SU-DHL-6 (cell line): Measurements from ENCODE around the gene RAB1A.

ENCODE experiments used
- H2AFZ ChIP-seq: fragments of 200-600 bp; sonication (generic); 2 replicates; pipeline ENCODE4 v1.6.1; 2014; ENCODE audit warnings: low read depth, mild to moderate bottlenecking, moderate library complexity, mixed read lengths, antibody characterized with exemption, low read length; ENCODE audit not compliant: severe bottlenecking
- H3F3A ChIP-seq: fragments of 200-600 bp; shearing (Covaris generic); 2 replicates; pipeline ENCODE4 v1.6.0; 2016; ENCODE audit warnings: antibody characterized with exemption, mild to moderate bottlenecking; ENCODE audit not compliant: insufficient read depth
- H3K27ac ChIP-seq: fragments of 200-600 bp; sonication (generic); 2 replicates; pipeline ENCODE4 v1.5.1; 2016; ENCODE audit warnings: low read depth, mild to moderate bottlenecking, low read length, moderate library complexity, mixed read lengths
- H3K27me3 ChIP-seq: fragments of 200-600 bp; sonication (generic), shearing (Covaris generic); 2 replicates; pipeline ENCODE4 v1.6.0; 2014; ENCODE audit warnings: mild to moderate bottlenecking, low read length
- H3K36me3 ChIP-seq: fragments of 200-600 bp; sonication (generic); 2 replicates; pipeline ENCODE4 v1.6.1; 2014; ENCODE audit warnings: mild to moderate bottlenecking, low read length, mixed read lengths
- H3K4me2 ChIP-seq: fragments of 300-600, 200-600 bp; shearing (Covaris generic), sonication (generic); 2 replicates; pipeline ENCODE4 v1.6.0; 2014; ENCODE audit warnings: low read length, low read depth, mild to moderate bottlenecking; ENCODE audit not compliant: poor library complexity, severe bottlenecking
- H3K4me3 ChIP-seq: fragments of 200-600 bp; sonication (generic); 2 replicates; pipeline ENCODE4 v1.5.1; 2014; ENCODE audit warnings: antibody characterized with exemption, low read length, mild to moderate bottlenecking, mixed read lengths; ENCODE audit not compliant: insufficient read depth, poor library complexity, severe bottlenecking
- H3K79me2 ChIP-seq: fragments of 200-600 bp; sonication (generic); 2 replicates; pipeline ENCODE4 v1.6.1; 2014; ENCODE audit warnings: mild to moderate bottlenecking, low read length, moderate library complexity; ENCODE audit not compliant: insufficient read depth
- H3K9ac ChIP-seq: fragments of 200-600 bp; sonication (generic); 2 replicates; pipeline ENCODE4 v1.7.0; 2014; ENCODE audit warnings: mild to moderate bottlenecking, low read length
- H3K9me2 ChIP-seq: fragments of 200-600 bp; sonication (generic); replicated peaks from 2 replicates; pipeline ENCODE4 v1.6.1; 2014; ENCODE audit warnings: low read length; ENCODE audit not compliant: insufficient read depth
- H3K9me3 ChIP-seq: fragments of 200-600 bp; sonication (generic); 2 replicates; pipeline ENCODE4 v1.6.1; 2014; ENCODE audit warnings: low read length, mixed read lengths; ENCODE audit not compliant: insufficient read depth
- H4K20me1 ChIP-seq: fragments of 200-600 bp; sonication (generic); 2 replicates; pipeline ENCODE4 v1.6.1; 2014; ENCODE audit warnings: low read depth, mild to moderate bottlenecking, antibody characterized with exemption, low read length, moderate library complexity, mixed read lengths
- CTCF ChIP-seq: fragments of 200-600 bp; sonication (generic); IDR thresholded peaks from one replicate; pipeline ENCODE4 v1.5.1; 2017; ENCODE audit warnings: antibody characterized with exemption, mild to moderate bottlenecking, low read length, moderate library complexity; ENCODE audit not compliant: insufficient read depth, poor library complexity, severe bottlenecking
- EZH2phosphoT487 ChIP-seq: fragments of 200-600 bp; sonication (generic), shearing (Covaris generic); conservative IDR thresholded peaks from 2 replicates; pipeline ENCODE4 v1.6.1; 2018; ENCODE audit warnings: mild to moderate bottlenecking, antibody characterized with exemption, low read length, moderate library complexity, mixed read lengths

The RAB1A gene

GRCh38 chr2:65137197-65137775, 7.4 kb upstream of the RAB1A start:
- H3K9ac ChIP-seq: no peak overlapping the region
- no peaks in the 10 kb centered on the region for H3K27me3 ChIP-seq
- H3K4me2 ChIP-seq: no peak overlapping the region
- no peak overlapping the region for H2AFZ ChIP-seq
- no peaks in the 10 kb centered on the region for H4K20me1 ChIP-seq
- no peaks in the 10 kb centered on the region for H3K9me2 ChIP-seq
- H3K4me3 ChIP-seq: no peak overlapping the region
- H3K79me2 ChIP-seq: no peaks in the 10 kb centered on the region
- TF ChIP-seq EZH2phosphoT487: no peak
- TF ChIP-seq CTCF: no peak
- H3F3A ChIP-seq: no peaks in the 10 kb centered on the region
- no peaks in the 10 kb centered on the region for H3K36me3 ChIP-seq
- no peaks in the 10 kb centered on the region for H3K9me3 ChIP-seq
- no peak overlapping the region for H3K27ac ChIP-seq

GRCh38 chr2:65136253-65136652, 6.3 kb upstream of the RAB1A start:
- H3F3A ChIP-seq: peaks cover 2% of the 10 kb centered on the region; the same call in 1 of the 2 replicates
- H2AFZ ChIP-seq: no peak overlapping the region
- no peaks in the 10 kb centered on the region for H3K27me3 ChIP-seq
- TF ChIP-seq CTCF: no peak
- TF ChIP-seq EZH2phosphoT487: no peak
- no peaks in the 10 kb centered on the region for H3K36me3 ChIP-seq
- H3K9me2 ChIP-seq: no peaks in the 10 kb centered on the region
- H4K20me1 ChIP-seq: no peaks in the 10 kb centered on the region
- no peak overlapping the region for H3K9ac ChIP-seq
- no peaks in the 10 kb centered on the region for H3K79me2 ChIP-seq
- H3K4me3 ChIP-seq: no peak overlapping the region
- H3K4me2 ChIP-seq: no peak overlapping the region
- H3K27ac ChIP-seq: no peak overlapping the region
- H3K9me3 ChIP-seq: no peaks in the 10 kb centered on the region

GRCh38 chr2:65134158-65134557, 4.3 kb upstream of the RAB1A start:
- H3K9me2 ChIP-seq: no peaks in the 10 kb centered on the region
- no peak overlapping the region for H3K9ac ChIP-seq
- H3K27me3 ChIP-seq: no peaks in the 10 kb centered on the region
- H3K4me2 ChIP-seq: no peak overlapping the region
- H3K79me2 ChIP-seq: peaks cover 7% of the 10 kb centered on the region
- no peak overlapping the region for H3K4me3 ChIP-seq
- peaks cover 8% of the 10 kb centered on the region; the same call in 1 of the 2 replicates for H3F3A ChIP-seq
- no peak for TF ChIP-seq CTCF
- TF ChIP-seq EZH2phosphoT487: no peak
- no peak overlapping the region for H2AFZ ChIP-seq
- H3K27ac ChIP-seq: no peak overlapping the region
- H3K9me3 ChIP-seq: no peaks in the 10 kb centered on the region
- H4K20me1 ChIP-seq: no peaks in the 10 kb centered on the region
- H3K36me3 ChIP-seq: no peaks in the 10 kb centered on the region
